HG03095 (cell line): ENCODE results near the gene ZNF710.
A peak's percentile ranks its signal among the peaks of the same experiment; 100 is the strongest.

ENCODE experiments used
- ATAC-seq: cut with Tn5 transposase; IDR thresholded peaks from one replicate; pipeline ENCODE4 v1.9.1; 2021; ENCODE audit warnings: moderate library complexity; ENCODE audit not compliant: unreplicated experiment

Gene ZNF710

GRCh38 chr15:90076716-90077115, 75.6 kb downstream of the ZNF710 start:
- ATAC-seq = no peak

GRCh38 chr15:90078965-90079364, 77.8 kb downstream of the ZNF710 start:
- no peak for ATAC-seq

GRCh38 chr15:90079619-90080457, 78.7 kb downstream of the ZNF710 start:
- no peak for ATAC-seq

GRCh38 chr15:90080458-90080755, 79.3 kb downstream of the ZNF710 start:
- ATAC-seq = no peak

GRCh38 chr15:90080818-90081393, 79.8 kb downstream of the ZNF710 start:
- no peak for ATAC-seq

- no peak for ATAC-seq
These were observed 81.1 kb downstream of the ZNF710 start for GRCh38 chr15:90082140-90082715.

- ATAC-seq = no peak
These were observed 82.3 kb downstream of the ZNF710 start for GRCh38 chr15:90083419-90083818.

GRCh38 chr15:90083954-90084607, 83.0 kb downstream of the ZNF710 start:
- no peak for ATAC-seq

- no peak for ATAC-seq
These were observed 83.8 kb downstream of the ZNF710 start for GRCh38 chr15:90084876-90085423.

- no peak for ATAC-seq
These were observed 84.4 kb downstream of the ZNF710 start for GRCh38 chr15:90085565-90085964.

- no peak for ATAC-seq
These were observed 85.7 kb downstream of the ZNF710 start for GRCh38 chr15:90086868-90087268.

- ATAC-seq = no peak
These were observed 86.5 kb downstream of the ZNF710 start for GRCh38 chr15:90087454-90088154.

GRCh38 chr15:90090226-90090848, 89.2 kb downstream of the ZNF710 start:
- ATAC-seq = no peak

- ATAC-seq = no peak
These were observed 90.2 kb downstream of the ZNF710 start for GRCh38 chr15:90091156-90091931.

- no peak for ATAC-seq
These were observed 94.4 kb downstream of the ZNF710 start for GRCh38 chr15:90095521-90095959.

GRCh38 chr15:90097475-90097874, 96.4 kb downstream of the ZNF710 start:
- peak; percentile 50 for ATAC-seq

GRCh38 chr15:90099072-90099867, 98.1 kb downstream of the ZNF710 start:
- ATAC-seq = no peak

GRCh38 chr15:90099868-90100831, 99.0 kb downstream of the ZNF710 start:
- no peak for ATAC-seq
